ENCODE measurements around the gene NPAT. TPM values are rescaled to one million over a fixed set of nuclear protein-coding genes. Genes with fewer than 3 reads are reported as not detected.

Gene NPAT
- total and polyA plus RNA-seq, 10 of the 15 experiments (the other 5 are each of a cell fraction or from before 2014, with no cell fraction given): 7.5 to 32.8 (median 20.1) TPM

GRCh38 chr11:108121274-108122155, 100.9 kb downstream of the NPAT start, which contains the start of gene ACAT1 (continued):
- TF ChIP-seq E2F8 (IDR thresholded peaks at IDR 0.05; ENCODE audit: low read depth, partially characterized antibody) (no peak), EZH2 (IDR thresholded peaks at IDR 0.05; ENCODE audit: borderline replicate concordance, control insufficient read depth, low read depth, low read length) (no peak), PML (IDR thresholded peaks at IDR 0.05; ENCODE audit: low read length) (no peak; the same call in 1 of the 2 replicates), POLR2A (IDR thresholded peaks at IDR 0.05; ENCODE audit: low read depth, low read length) (peak; percentile 98), CHD2 (IDR thresholded peaks at IDR 0.05; ENCODE audit: borderline replicate concordance, low read depth, low read length) (peak; percentile 78), POLR2AphosphoS2 (IDR thresholded peaks at IDR 0.05; ENCODE audit: low read depth, low read length) (peak; percentile 76; the same call in 1 of the 2 replicates), HDAC2 (IDR thresholded peaks at IDR 0.05) (no peak), PAX5 (IDR thresholded peaks at IDR 0.05; ENCODE audit: borderline replicate concordance, low read depth, low read length) (peak; percentile 26; the same call in 1 of the 2 replicates), ZNF274 (IDR thresholded peaks at IDR 0.05; ENCODE audit: insufficient read depth, insufficient read length) (no peak), RB1 (IDR thresholded peaks at IDR 0.05; ENCODE audit: borderline replicate concordance) (0 out of 2 replicates have a peak, but pooled peaks have one; percentile 38), RBBP5 (conservative IDR thresholded peaks at IDR 0.05) (no peak), SMAD5 (IDR thresholded peaks at IDR 0.05; ENCODE audit: low read depth) (peak; percentile 47; the same call in 1 of the 2 replicates), NR2C2 (IDR thresholded peaks at IDR 0.05; ENCODE audit: borderline replicate concordance, control insufficient read depth, insufficient read length, low read depth) (no peak), GABPA (IDR thresholded peaks at IDR 0.05; ENCODE audit: low read depth) (no peak), YBX1 (IDR thresholded peaks at IDR 0.05) (no peak), NR2C1 (IDR thresholded peaks at IDR 0.05) (no peak), RCOR1 (conservative IDR thresholded peaks at IDR 0.05; ENCODE audit: low read depth, low read length) (no peak), MLLT1 (IDR thresholded peaks at IDR 0.05) (no peak; the same call in 1 of the 2 replicates), SUPT20H (IDR thresholded peaks at IDR 0.05; ENCODE audit: borderline replicate concordance, control insufficient read depth, low read depth, low read length) (no peak), ZNF217 (IDR thresholded peaks at IDR 0.05) (no peak), STAT3 (IDR thresholded peaks at IDR 0.05; ENCODE audit: low read depth, low read length) (no peak), MYC (IDR thresholded peaks at IDR 0.05; ENCODE audit: insufficient read depth, insufficient read length, insufficient replicate concordance, low read length, severe bottlenecking) (peak; percentile 44), MEF2A (IDR thresholded peaks at IDR 0.05; ENCODE audit: insufficient read depth, low read depth, low read length) (no peak), RAD51 (IDR thresholded peaks at IDR 0.05) (peak; percentile 60), TCF3 (IDR thresholded peaks at IDR 0.05; ENCODE audit: borderline replicate concordance, insufficient read depth, low read depth, low read length) (peak; percentile 34; the same call in 1 of the 2 replicates), RELA (IDR thresholded peaks at IDR 0.05; ENCODE audit: borderline replicate concordance, partially characterized antibody) (no peak), ZNF384 (IDR thresholded peaks at IDR 0.05; ENCODE audit: borderline replicate concordance, low read depth, low read length) (no peak), HDGF (IDR thresholded peaks at IDR 0.05) (peak; percentile 83; the same call in 1 of the 2 replicates), BACH1 (IDR thresholded peaks at IDR 0.05; ENCODE audit: borderline replicate concordance) (peak; percentile 64; the same call in 1 of the 2 replicates)
